Measurements from ENCODE around the gene EWSR1.
"Not testable (repeated sequence)": the region's sequence is repeated elsewhere in the genome, so short reads cannot be mapped to it uniquely, and the experiment has no call there.

The EWSR1 gene

DNA sequence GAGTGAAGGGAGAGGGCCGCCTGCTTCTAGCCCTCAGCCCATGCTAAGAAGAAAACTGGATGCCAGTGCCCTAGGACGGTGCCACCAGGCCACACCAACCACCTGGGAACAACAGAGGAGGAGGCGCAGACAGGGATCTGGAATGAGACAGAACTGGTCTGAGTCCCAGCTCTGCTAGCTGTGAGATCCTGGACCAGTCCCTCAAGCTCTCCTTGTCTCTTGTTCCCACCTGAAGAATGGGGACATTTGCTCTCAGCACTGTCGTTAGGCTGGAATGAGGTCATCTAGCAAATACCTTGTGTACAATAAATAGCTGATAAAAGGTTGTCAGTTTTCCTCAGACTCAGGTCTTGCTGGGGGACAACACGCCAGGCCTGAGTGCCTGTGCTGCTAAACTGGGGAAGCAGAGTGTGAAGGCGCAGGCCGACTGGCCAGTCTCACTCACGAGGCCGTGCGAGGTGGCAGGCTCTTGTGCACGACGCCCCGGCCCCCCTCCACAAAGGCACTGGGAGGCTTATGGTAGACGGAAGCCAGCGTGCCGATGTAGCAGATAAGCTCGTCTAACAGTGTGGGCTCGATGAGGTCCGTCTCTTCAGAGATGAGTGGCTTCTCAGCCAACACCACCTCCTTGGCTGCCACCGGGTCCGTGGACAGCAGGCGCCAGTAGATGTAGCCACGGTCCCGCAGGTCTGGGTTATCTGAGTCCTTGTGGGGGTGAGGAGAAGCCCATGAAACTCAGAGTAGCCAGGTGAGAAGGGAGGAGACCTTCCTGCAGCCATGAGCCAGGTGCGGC, 73.2 kb downstream of the EWSR1 start:
- DNase-seq, result no peak

DNA sequence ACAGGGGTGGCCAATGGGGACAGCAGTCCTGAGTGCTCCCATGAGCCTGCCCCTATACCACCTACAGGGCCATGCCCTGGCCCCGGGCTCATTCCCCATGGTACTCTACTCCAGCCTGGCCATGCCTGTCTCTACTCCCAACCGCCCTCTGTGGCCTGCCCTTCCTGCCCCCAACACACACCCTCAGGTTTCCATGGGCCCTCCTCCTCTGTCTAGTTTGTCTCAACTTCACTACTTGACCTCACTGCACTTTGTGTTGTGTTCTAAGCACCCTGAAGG, 73.7 kb downstream of the EWSR1 start:
- DNase-seq, result no peak

DNA sequence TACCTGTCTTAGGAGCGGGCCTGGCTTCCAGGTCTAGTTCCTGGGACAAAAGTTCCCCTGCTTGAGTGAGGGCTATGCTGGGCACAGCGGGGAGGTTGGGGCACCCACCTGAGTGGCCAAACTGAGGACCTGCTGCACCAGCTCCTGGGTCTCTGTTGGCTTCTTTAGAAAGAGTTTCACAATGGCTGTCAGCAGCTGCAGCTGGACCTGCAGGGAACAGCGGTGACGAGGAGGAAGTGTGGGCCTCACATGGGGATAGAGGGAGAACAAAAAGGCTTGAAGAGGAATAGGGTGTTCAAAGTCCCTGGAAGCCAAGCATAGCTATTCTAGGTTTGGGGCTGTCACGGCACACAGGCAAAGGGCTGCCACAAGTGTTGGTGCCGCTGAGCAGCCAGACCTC, 74.1 kb downstream of the EWSR1 start:
- DNase-seq, result no peak

DNA sequence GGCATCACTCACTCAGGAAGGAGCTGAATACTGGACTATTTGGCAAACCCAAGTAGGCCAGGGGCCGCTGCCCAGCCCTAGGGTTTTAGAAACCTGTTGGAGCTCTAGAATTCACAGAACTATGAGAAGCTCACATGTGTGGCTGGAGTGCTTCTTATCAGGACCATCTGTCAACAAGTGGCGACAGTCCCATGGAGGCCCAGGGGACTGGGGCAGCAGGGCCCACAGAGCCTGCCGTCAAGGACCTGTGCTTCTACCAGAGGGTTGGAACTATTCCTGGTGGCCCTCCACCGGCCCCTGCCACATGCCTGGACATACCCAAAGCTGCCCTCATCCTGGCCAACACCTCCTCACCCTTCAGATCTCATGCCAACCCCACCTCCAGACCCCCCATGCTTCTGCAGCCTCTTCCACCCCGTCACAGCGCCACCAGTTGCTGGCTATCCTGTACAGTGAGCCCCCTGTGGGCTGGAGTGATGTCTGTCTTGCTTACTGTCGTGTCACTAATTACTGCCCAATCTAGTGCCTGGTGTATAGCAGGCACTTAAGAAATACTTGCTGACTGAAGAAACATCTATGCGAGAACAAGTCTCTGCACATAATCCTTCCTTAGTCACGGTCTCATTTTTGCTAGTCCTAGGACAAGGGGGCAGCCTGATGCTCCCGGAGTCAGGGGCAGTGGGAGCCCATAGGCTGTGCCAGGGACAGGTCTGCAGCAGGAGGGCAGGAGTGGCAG, 74.7 kb downstream of the EWSR1 start:
- DNase-seq, result no peak

DNA sequence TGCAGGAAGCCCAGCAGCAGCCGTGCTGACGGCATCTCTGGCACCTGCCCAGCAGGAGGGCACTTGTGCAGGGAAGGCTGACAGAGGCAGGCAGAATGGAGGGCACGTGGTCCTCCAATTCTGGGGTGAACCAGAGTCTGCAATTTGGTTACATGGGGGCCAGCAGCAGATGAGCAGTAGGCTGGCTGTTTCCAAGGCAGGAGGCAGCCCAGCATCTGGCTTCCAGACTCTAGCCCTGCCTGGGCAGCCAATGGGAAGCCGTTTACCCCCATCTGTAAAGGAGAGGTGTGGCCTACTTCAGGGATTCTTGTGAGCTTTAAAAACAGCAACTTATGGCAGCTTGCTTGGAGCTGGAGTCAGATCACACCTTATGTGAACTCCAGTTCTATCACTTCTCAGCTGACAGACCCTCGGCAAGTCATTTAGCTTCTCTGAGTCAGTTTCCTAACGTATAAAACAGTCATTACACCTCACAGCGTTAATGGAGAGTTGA, 75.3 kb downstream of the EWSR1 start:
- no peak for DNase-seq

DNA sequence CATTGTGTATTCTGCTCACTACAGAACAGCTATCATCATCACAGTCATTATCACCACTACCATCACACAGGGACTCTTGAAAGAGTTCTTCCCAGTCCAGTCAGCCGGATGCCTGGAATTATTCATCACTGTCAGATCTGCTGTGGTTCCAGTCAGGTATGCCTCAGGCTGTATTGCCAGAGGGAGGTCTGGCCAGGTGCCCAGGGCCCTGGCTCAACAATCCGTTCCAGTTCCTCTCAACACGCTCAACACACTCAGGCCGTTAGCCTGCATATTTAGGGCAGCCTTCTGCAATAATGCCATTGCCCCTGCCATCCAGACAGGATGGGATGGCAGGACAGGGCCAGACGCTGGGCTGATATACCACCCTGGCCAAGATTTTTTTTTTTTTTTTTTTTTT, 76.1 kb downstream of the EWSR1 start:
- no peak for DNase-seq

DNA sequence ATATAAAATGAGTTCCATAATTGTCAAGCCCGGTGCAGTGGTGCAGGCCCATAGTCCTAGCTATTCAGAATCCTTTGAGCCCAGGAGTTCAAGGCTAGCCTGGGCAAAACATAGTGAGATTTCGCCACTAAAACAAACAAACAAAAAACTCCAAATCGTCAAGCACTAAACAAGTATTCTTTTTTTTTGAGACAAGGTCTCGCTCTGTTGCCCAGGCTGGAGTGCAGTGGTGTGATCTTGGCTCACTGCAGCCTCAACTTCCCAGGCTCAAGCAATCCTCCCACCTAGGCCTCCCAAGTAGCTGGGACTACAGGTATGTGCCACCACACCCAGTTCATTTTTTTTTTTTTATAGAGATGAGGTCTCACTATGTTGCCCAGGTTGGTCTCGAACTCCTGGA, 76.8 kb downstream of the EWSR1 start:
- DNase-seq, result not testable (repeated sequence)

DNA sequence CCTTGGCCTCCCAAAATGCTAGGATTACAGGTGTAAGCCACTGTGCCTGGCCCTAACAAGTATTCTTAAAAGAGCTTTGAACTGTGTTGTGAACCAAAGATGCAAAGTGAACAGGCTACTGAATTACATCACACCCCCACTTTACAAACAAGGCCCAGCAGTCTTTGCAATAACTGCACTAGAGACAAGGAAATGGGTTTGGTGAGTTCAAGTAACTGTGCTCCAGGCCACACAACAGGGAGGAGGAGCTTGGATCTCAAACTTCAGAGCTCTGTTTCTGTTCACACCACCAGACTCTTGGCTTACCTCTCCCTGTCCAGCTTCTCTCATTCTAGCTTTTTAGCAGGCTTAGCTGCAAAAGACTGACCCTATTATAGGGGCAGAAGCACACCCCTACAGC, 77.9 kb downstream of the EWSR1 start:
- DNase-seq, result no peak

DNA sequence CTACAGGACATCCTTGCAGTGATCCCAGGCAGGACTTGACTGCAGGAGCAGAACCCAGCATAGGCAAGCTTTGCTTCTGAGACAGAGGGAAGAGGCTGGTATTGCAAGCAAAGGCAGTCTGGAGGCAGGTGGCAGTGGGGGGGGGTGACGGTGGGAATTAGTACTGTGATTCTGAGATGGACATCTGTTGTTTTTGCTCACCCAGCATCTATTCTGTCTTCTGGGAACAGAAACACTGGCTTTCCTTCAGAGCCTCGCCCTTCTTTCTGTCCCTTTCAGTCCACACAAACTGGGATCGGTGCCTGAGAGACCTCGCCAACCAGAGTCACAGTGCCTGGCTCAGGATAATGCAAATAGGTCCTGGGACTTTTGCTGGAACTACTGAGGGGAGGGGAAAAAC, 78.6 kb downstream of the EWSR1 start:
- DNase-seq, result no peak

DNA sequence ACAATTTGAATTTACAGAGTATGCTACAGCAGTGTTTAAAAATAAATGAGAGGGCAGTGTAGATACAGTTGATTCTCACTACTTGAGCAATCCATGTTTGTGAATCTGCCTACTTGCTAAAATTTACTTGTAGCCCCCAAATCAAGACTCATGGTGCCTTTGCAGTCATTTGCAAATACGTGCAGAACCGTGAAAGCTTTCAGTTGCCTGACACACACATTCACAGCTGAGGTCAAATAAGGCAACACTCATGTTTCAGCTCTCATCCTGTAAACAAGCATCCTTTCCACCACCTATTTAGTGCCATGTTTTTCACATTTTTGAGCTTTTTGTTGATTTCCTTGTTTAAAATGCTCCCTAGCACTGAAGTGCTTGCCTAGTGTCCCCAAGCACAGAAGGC, 80.0 kb downstream of the EWSR1 start:
- no peak for DNase-seq

DNA sequence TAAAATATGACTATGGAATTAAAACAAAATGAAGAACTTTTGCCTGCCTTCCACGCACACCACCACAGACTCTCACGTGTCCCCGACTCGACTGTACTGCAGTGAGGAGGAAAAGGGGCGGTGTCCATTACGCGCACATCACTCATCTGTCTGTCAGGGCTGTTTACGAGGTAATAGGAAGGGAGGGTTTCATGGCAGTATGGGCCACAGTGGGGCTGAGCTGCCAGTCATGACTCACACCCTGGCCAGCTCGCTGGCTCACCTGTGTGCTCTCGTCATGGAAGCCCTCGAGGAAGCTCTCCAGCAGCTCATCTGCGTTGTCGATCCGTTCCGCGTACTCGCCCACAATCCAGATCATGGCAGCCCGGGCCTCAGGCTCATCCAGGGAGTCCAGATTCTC, 80.9 kb downstream of the EWSR1 start:
- DNase-seq, result no peak

Measured in CD4-positive, alpha-beta T cell treated with Interferon alpha-2 for 1 hour (primary cell).